Thyroid gland (tissue), 4 donors: ENCODE data around the gene NFU1. TPM values are rescaled to one million over a fixed set of nuclear protein-coding genes. Genes with fewer than 3 reads are reported as not detected.

Experiments
- DNase-seq, 2 donors: peaks; one replicate each; pipeline ENCODE4 v3.0.0-alpha.2; 2019
- H3K27ac ChIP-seq, 3 donors: fragments of 200-600 bp; sonication (generic); 1 replicate in 2 of 3; 2 replicates in 1 of 3; pipeline ENCODE4 v1.5.1; 2016 to 2019; ENCODE audit warnings: mild to moderate bottlenecking in 1 of 3, moderate library complexity in 1 of 3
- H3K27me3 ChIP-seq: fragments of 200-600 bp; sonication (generic); one replicate; pipeline ENCODE4 v1.5.1; 2019
- H3K36me3 ChIP-seq, 2 donors: fragments of 200-600 bp; sonication (generic); one replicate each; pipeline ENCODE4 v1.5.1; 2016 to 2019
- H3K4me1 ChIP-seq, 2 donors: fragments of 200-600 bp; sonication (generic); one replicate each; pipeline ENCODE4 v1.5.1; 2017 to 2019
- H3K4me3 ChIP-seq, 3 donors: fragments of 200-600 bp; sonication (generic); replicated peaks in 1 of 3; 1 replicate in 2 of 3; 2 replicates in 1 of 3; pipeline ENCODE4 v1.5.1; 2016; ENCODE audit warnings: mild to moderate bottlenecking in 1 of 3
- H3K9me3 ChIP-seq: fragments of 200-600 bp; sonication (generic); one replicate; pipeline ENCODE4 v1.5.1; 2017
- CTCF ChIP-seq, 6 experiments: fragments of 200-600 bp in 3 of 6; fragments of 450-650 bp in 3 of 6; sonication (generic) in 3 of 6; IDR thresholded peaks; one replicate each; pipeline ENCODE4 v1.5.1; 2016 to 2019; ENCODE audit warnings: antibody characterized with exemption in 6 of 6, mild to moderate bottlenecking in 2 of 6, inconsistent platforms in 1 of 6, moderate library complexity in 1 of 6
- POLR2A ChIP-seq, 2 donors: fragments of 450-650 bp; IDR thresholded peaks; one replicate each; pipeline ENCODE4 v1.6.1; 2017; ENCODE audit warnings: antibody characterized with exemption in 2 of 2, mild to moderate bottlenecking in 2 of 2, moderate library complexity in 1 of 2
- WGBS, 2 donors: methylation state at CpG; one replicate each; pipeline ENCODE4 v1.1.5; 2017; 5-methylcytosine and 5-hydroxymethylcytosine counted together
- intact Hi-C: fragments of 100-400 bp; cut with DNase I; formaldehyde crosslinking; loops from one replicate; pipeline ENCODE4 v1.15.1; 2023
- total RNA-seq, 4 donors: library from RNA; depleted of rRNA; stranded (reverse); fragments of >200 nt; gene quantifications; one replicate each; pipeline ENCODE4 v1.2.3, GENCODE V29; 2016

NFU1 gene
- total RNA-seq, 4 donors from 2014 or later = 38.7 to 74.2 (median 55.2) TPM

DNA sequence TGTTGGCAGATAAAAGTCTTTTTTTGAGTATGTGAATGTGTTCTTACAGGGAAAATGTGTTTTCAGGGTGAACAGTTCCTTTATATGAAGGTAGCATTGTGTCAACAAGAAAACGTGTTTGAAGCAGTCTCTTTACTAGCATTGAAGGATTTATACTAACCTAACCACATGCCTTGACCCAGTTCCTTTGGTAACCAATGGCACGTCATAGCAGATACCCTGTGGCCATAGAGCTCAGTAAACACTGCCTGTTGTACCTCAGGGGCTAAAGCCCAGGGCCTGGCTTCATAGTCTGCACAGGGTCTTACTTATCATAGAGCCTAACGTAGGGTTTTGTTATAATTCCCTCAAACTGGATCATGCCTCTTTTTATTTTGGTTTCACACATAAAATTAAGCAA, 32.1 kb upstream of the NFU1 start:
- WGBS, 2 donors = 92 to 94% methylated on average over 3 of the region's 3 CpGs
- H3K27ac ChIP-seq = no peak overlapping the region
- intact Hi-C loops = no loop called here

DNA sequence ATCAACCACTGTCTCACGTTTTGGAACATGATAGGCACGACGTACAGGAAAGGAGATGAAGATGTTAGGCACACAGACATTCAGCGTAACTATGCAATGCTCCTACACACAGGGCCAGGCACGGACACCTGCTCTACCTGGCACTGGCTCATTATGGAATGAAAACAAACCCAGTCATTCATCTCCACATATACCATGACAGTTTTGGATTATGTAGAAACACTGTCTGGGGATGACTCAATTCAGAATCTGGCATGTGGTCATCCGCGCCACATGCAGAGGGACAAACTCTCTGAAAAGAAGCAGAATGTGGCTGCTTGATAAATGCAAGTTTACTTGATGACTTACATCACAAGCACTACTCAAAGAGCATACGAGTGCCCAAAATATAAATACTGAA, 29.5 kb upstream of the NFU1 start:
- Histone ChIP-seq H3K9me3 (no peaks in the 10 kb centered on the region), H3K4me1 (no peaks in the 10 kb centered on the region), H3K4me3 (no peak overlapping the region), H3K36me3 (peaks cover 0 to 16% of the 10 kb centered on the region in 2 donors), H3K27ac (no peak overlapping the region), H3K27me3 (no peaks in the 10 kb centered on the region)
- DNase-seq = no peak
- intact Hi-C loops = no loop called here
- no peak for TF ChIP-seq POLR2A (IDR thresholded peaks at IDR 0.05)
- no peak for TF ChIP-seq CTCF (IDR thresholded peaks at IDR 0.05)
- 95% methylated on average over 8 of the region's 8 CpGs for WGBS, 2 donors

More for the DNA sequence above, 32.1 kb upstream of the NFU1 start:
- DNase-seq = no peak
- Histone ChIP-seq H3K9me3 (no peaks in the 10 kb centered on the region), H3K36me3 (peaks cover 0 to 16% of the 10 kb centered on the region in 2 donors), H3K4me1 (no peaks in the 10 kb centered on the region), H3K4me3 (no peak overlapping the region), H3K27me3 (no peaks in the 10 kb centered on the region)
- TF ChIP-seq POLR2A (IDR thresholded peaks at IDR 0.05) = no peak
- TF ChIP-seq CTCF (IDR thresholded peaks at IDR 0.05) = no peak

GRCh38 chr2:69465513-69466456, 28.6 kb upstream of the NFU1 start:
- no peaks in the 10 kb centered on the region for H3K9me3 ChIP-seq
- intact Hi-C loops = no loop called here
- no peaks in the 10 kb centered on the region for H3K27me3 ChIP-seq
- no peaks in the 10 kb centered on the region for H3K4me1 ChIP-seq
- H3K4me3 ChIP-seq = no peak overlapping the region
- H3K36me3 ChIP-seq = peaks cover 0 to 16% of the 10 kb centered on the region in 2 donors
- 84% methylated on average over 14 of the region's 14 CpGs for WGBS, 2 donors
- TF ChIP-seq CTCF (IDR thresholded peaks at IDR 0.05) = no peak
- no peak for TF ChIP-seq POLR2A (IDR thresholded peaks at IDR 0.05)
- H3K27ac ChIP-seq = peak overlapping the region in 1 of 3 donors; percentile 18
- DNase-seq = peak in 1 of 2 donors; percentile 11

DNA sequence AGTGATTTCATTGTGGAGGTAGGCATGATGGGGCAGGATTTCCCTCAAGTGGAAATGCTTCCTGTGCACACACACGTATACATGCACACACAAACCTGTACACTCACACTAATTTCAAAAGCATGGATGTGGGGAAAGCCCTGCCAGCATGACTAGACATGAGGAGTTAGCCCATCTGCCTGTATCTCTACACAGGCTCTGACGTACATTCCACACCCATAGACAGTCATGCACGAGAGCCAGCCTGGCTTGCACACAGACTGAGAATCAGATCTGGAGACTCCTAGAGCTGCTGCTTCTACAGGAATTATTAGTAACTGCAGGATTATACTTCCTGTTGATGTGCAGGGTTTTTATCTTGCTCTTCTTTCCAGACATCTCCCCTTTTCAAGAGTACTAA, 27.3 kb upstream of the NFU1 start:
- DNase-seq = no peak
- 83 to 90% methylated on average over 3 of the region's 3 CpGs for WGBS, 2 donors
- no peak for TF ChIP-seq CTCF (IDR thresholded peaks at IDR 0.05)
- no peak for TF ChIP-seq POLR2A (IDR thresholded peaks at IDR 0.05)
- Histone ChIP-seq H3K27me3 (no peaks in the 10 kb centered on the region), H3K4me3 (no peak overlapping the region), H3K9me3 (no peaks in the 10 kb centered on the region), H3K27ac (peak overlapping the region in 1 of 3 donors; percentile 18), H3K36me3 (peaks cover 0 to 16% of the 10 kb centered on the region in 2 donors), H3K4me1 (peaks cover 0 to 8% of the 10 kb centered on the region in 2 donors)
- intact Hi-C loops = no loop called here

- intact Hi-C loops = no loop called here
These were observed 25.5 kb upstream of the NFU1 start for GRCh38 chr2:69462780-69463179.

More at GRCh38 chr2:69462780-69463179, 25.5 kb upstream of the NFU1 start:
- DNase-seq = no peak
- TF ChIP-seq POLR2A (IDR thresholded peaks at IDR 0.05) (no peak), CTCF (IDR thresholded peaks at IDR 0.05) (no peak)
- H3K36me3 ChIP-seq = peaks cover 0 to 13% of the 10 kb centered on the region in 2 donors
- H3K4me1 ChIP-seq = peaks cover 15 to 24% of the 10 kb centered on the region in 2 donors
- no peak overlapping the region for H3K4me3 ChIP-seq
- no peak overlapping the region for H3K27ac ChIP-seq
- no peaks in the 10 kb centered on the region for H3K27me3 ChIP-seq
- 97 to 98% methylated on average over 3 of the region's 3 CpGs for WGBS, 2 donors
- H3K9me3 ChIP-seq = no peaks in the 10 kb centered on the region
